Amniotic stem cell (primary cell): Measurements from ENCODE around the gene DMBX1.

Source experiments
- DNase-seq: peaks from one replicate; lab custom pipeline; 2025; lab: John Stamatoyannopoulos, UW

DMBX1 gene

GRCh38 chr1:46489638-46490405 is at the start of gene DMBX1:
TSS of gene DMBX1 (plus strand) at chr1:46489836. CDS start at chr1:46507011, 17,175 bp downstream.
- no peak for DNase-seq

DNA sequence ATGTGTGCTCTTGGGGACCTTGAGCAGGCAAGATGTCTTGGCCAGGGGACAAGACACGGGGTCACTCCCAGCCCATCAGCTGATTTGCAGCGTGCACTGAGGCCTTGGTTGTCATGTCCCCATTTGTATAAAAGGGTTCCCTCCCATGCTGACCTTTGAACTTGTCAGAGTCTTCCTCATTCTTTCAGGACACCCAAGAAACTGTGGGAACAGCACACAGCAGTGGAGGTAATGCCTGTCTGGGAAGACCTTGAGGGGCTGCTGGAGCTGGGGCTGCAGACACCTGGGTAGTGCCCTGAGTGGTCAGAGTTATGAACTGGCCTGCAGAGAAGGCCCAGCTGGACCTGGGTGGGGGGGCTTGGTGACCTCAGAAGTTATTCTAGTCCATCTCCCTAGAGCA is 49.2 kb upstream of the DMBX1 start:
- DNase-seq: no peak

DNA sequence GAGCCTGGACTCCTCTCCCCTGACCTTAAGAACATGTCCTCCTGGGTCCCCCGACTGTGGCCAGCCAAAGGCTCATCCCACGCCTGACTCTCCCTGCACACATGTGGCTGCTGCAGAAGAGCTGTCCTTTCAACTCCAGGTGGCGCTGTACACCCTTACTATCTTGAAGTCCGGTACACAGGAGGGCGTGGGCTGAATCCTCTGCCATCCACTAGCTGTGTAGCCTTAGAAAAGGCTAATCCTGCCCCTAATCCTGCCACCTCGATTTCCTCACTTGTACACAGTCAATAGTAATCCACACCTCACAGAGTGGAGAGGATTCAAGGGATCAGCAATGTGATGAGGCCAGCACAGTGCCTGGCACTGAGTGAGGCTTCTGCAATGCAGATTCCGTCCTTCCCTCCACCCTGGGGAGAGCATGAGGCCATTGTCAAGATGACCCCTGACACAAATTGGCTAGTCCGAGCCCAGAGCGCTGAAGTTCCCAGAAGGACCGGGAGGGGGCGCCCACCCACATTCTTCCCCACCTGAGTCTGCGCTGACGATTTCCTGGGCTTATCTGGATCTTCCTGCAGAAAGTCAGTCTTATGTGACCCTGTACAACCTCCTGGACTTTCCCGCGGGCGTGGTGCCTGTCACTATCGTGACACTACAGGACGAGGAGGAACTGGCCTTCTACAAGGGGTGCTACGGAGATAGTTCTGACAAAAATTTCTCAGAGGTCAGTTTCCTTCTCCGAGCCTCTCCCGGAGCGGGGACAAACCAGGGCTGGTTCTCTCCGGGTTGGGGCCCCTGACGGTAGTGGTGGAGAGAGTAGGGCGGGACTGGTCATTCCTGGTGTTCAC is 47.1 kb upstream of the DMBX1 start:
- DNase-seq: peak; percentile 54

DNA sequence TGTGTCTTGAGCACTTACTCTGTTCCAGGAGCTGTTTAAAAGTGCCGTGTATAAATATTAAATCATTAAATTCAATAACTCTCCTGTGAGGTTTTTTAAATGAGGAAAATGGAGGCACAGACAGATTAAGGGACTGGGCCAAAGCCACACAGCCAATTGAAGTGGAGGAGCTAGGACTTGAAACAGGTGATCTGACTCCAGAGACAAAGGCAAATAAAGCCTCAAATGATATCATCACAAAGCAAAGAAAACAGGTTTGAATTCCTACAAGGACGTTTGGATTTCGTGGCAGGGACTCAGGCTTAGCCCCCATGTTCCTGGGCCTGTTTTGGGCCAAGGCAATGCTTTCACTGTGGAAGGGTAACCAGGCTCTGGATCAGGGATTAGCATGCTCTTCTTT is 45.2 kb upstream of the DMBX1 start:
- no peak for DNase-seq

GRCh38 chr1:46445773-46446256 is 43.8 kb upstream of the DMBX1 start:
- no peak for DNase-seq

DNA sequence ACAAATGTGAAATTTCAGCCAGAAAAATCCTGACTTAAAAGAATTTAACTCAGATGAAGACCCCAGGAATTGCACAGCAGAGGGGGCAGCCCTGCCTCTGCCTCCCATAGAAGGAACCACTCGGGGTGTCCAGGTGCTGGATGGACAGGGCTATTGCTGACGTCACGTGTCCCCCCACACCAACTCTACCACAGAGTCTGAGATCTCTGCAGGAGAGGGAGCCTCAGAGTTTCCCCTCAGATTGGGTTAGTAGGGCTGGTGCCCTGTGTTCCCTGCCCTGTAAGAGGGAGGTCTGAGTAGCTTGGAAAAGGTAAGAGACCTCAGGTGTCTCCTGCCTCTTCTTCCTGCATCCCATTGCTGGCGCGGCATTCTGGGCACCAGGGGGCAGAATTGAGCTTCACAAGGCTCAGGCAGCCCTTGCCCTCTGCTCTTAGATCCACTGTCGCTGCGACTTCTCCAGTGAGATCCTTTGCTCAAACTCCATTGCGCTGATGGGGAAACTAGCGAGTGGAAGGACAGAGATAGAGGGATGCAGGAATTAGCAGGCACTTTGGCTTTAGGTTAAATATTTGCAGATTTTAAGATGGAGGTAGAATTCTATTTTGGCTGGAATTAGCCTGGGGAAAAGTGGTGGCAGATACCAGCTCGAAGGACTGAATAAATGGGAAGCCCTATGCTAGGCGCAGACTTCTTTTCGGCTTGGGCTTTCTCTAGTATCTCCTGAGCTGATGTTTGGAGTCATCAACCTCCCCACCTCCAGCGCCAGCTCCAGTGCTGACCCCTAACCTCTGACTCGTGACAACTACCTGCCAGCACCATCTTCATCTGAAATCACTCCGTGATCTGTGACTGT is 42.8 kb upstream of the DMBX1 start:
- DNase-seq: peak; percentile 27

DNA sequence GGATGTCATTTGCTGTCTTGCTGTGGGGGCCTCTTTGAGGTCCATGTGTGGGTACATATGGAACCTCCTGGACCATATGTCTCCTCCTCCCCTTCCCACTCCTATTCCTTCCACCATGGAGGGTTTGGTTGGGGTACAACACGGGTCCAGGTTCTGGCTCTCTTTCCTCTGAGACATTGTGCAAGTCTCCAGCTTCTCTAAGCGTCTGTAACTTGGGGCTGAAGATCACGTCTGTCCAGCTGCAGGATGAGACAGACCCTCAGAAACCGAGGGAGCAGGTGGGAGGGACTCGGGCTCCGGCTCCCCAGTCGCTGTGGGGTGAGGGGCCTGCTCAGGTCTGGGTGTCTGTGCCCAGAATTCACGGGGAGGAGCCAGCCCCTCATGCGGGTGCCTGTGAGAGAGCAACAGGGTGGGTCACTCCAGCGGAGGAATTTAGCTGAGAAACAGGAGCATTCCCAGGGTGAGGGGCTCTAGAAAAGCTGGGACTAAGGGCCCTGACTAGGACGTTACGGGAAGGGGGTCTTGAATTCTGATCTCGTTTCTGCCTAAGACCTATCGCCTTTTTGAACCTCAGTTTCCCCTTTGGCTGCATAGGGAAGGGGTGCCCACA is 42.0 kb upstream of the DMBX1 start:
- DNase-seq: no peak

GRCh38 chr1:46448109-46448911 is 41.3 kb upstream of the DMBX1 start:
- DNase-seq: no peak

DNA sequence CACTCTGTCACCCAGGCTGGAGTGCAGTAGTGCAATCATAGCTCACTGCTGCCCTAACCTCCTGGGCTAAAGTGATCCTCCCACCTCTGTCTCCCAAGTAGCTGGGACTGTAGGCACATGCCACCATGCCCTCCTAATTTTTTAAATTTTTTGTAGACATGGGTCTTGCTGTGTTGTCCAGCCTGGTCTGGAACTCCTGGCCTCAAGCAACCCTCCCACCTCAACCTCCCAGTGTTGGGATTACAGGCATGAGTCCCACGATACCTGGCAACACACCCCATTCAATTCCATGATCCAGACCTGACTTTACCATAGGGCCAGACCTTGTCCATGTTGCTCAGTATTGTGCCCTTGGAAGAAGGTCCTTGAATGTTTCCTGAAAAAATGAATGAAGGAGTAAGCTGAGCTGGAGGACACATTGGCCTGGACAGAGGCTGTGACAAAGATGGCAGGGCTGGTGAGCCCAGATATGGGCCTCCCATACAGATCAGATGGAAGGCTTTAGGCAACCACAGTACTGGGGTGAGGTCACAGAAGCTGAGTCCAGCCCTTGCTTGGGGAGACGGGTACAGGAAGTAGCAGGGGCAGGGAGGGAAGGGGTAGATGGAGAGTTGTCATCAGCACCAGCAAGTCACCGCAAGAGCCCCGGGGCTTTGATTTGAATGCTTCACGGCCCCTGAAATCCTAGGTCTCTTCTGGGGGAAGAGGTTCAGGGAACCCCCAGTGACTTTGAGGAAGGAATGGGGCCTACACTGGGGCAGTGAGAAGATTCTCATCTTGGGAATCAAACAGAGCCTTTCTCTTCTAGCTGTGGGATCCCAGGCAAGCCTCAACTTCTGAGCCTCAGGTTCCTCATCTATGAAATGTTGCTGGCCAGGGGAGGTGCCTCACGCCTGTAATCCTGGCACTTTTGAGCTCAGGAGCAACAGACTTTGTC is 40.1 kb upstream of the DMBX1 start:
- no peak for DNase-seq

- DNase-seq: no peak
Observed at GRCh38 chr1:46450160-46450517, 39.5 kb upstream of the DMBX1 start.

DNA sequence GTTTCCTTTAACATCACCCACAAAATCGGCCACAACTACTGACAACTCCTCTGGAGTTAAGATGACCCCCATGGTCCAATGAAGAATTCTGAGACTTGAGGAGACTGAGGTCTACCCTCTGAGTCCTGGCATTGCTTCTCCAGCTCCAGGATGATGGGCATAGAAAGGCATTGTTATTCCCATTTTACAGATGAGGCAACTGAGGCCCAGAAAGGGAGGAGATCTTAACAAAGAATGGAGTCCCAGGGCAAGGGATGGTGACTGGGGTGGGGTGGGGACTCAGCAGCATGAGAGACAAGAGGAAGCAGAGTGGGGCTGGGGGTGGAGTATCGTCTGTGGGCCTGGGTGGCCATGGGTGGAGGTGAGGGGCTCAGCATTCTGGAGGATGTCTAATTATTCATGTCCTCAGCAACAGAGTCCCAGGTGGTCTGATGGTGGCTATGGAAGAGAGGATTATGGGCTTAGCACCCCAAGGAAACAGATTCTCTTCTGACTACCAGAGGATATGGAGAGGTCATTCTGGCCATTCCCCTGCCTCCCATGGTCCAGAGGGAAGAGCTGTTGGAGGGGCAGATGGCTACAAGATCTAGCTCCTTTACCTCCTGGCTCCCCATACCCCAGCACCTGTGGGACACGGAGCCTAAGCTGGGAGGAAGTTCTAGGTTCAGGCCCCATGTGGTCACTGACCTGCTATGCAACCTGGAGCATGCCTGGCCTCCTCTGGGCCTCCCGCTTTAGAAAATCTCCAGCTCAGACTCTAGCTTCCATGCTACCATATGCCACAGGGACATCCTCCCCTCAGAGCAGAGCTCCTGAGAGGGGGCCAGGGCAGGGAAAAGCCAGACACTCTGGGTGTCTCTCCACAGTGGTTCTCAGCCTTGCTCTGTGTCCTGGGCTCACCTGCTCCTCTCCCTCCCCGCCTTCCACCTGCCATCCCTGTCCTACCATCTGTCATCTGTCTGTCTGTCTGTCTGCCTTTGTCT is 37.4 kb upstream of the DMBX1 start:
- no peak for DNase-seq

- DNase-seq: no peak
Observed at GRCh38 chr1:46452931-46453325, 36.7 kb upstream of the DMBX1 start.

- no peak for DNase-seq
Observed at GRCh38 chr1:46453449-46453848, 36.2 kb upstream of the DMBX1 start.

GRCh38 chr1:46455951-46456350 is 33.7 kb upstream of the DMBX1 start:
- DNase-seq: no peak

GRCh38 chr1:46456411-46456963 is 33.1 kb upstream of the DMBX1 start:
- DNase-seq: no peak

- no peak for DNase-seq
Observed at GRCh38 chr1:46457178-46457577, 32.5 kb upstream of the DMBX1 start.

GRCh38 chr1:46458190-46458589 is 31.4 kb upstream of the DMBX1 start:
- no peak for DNase-seq

- no peak for DNase-seq
Observed at GRCh38 chr1:46458846-46459245, 30.8 kb upstream of the DMBX1 start.
